SK-N-MC (cell line): ENCODE data around the gene LRP10.
"Not testable (repeated sequence)": the region's sequence is repeated elsewhere in the genome, so short reads cannot be mapped to it uniquely, and the experiment has no call there.

Experiments used
- DNase-seq: peaks from one replicate; pipeline ENCODE4 v3.0.0-alpha.2; 2011; ENCODE audit warnings: low read depth, low spot score
- H3K27ac ChIP-seq: fragments of 200-600 bp; sonication (generic); 2 replicates; pipeline ENCODE4 v1.5.1; 2016; ENCODE audit warnings: mixed run types
- H3K36me3 ChIP-seq: fragments of 200-600 bp; sonication (generic); 2 replicates; pipeline ENCODE4 v1.6.1; 2017; ENCODE audit warnings: antibody characterized with exemption, low read length, mixed read lengths; ENCODE audit not compliant: insufficient read depth
- H3K4me3 ChIP-seq: fragments of 200-600 bp; sonication (generic); 2 replicates; pipeline ENCODE4 v1.5.1; 2016
- H3K9ac ChIP-seq: fragments of 200-600 bp; sonication (generic); 2 replicates; pipeline ENCODE4 v1.8.0; 2017; ENCODE audit warnings: mixed run types, mixed read lengths; ENCODE audit not compliant: insufficient read length
- H3K9me3 ChIP-seq: fragments of 200-600 bp; sonication (generic); 2 replicates; pipeline ENCODE4 v1.6.1; 2017; ENCODE audit warnings: low read depth, mild to moderate bottlenecking, antibody characterized with exemption, low read length, moderate library complexity, mixed read lengths
- EZH2 ChIP-seq: fragments of 200-600 bp; sonication (generic); IDR thresholded peaks from one replicate; pipeline ENCODE4 v1.6.1; 2017; ENCODE audit warnings: antibody characterized with exemption
- FOXP2 ChIP-seq: optimal IDR thresholded peaks from 2 replicates; pipeline ENCODE3; 2011; ENCODE audit warnings: mild to moderate bottlenecking, moderate library complexity; ENCODE audit not compliant: insufficient read depth; ENCODE audit errors: extremely low read length, control extremely low read depth
- POLR2AphosphoS5 ChIP-seq: IDR thresholded peaks from 2 replicates; pipeline ENCODE4 v1.6.1; 2012; ENCODE audit warnings: mild to moderate bottlenecking, low read depth, low read length, borderline replicate concordance

Gene LRP10

DNA sequence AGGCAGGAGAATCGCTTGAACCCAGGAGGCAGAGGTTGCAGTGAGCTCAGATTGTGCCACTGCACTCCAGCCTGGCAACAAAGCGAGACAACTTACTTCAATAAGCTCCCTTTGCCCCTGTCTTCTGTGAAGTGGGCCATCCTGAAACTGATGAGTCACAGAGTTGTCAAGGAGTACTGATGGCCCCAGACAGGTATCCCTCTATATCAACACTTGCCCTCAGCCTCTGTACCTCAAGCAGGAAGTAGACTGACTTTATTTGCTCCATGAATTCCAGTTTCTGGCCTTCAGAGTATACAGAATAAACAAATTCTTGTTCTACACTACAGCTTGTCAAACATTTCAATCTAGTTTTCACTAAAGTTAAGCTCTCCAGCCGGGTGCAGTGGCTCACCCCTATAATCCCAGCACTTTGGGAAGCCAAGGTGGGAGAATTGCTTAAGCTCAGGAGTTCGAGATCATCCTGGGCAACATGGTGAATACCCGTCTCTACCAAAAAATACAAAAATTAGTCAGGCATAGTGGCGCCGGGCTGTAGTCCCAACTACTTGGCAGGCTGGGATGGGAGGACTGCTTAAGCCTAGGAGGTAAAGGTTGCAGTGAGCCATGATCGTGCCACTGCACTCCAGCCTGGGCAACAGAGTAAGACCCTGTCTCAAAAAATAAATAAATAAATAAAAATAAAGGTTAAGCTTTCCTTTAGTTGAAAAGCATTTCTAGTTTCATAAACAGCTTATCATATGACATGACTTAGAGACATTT, 16.4 kb upstream of the LRP10 start:
- no peak for TF ChIP-seq FOXP2
- no peak for TF ChIP-seq EZH2
- Histone ChIP-seq H3K4me3 (no peak overlapping the region), H3K27ac (no peak overlapping the region), H3K36me3 (no peaks in the 10 kb centered on the region), H3K9ac (no peak overlapping the region), H3K9me3 (no peaks in the 10 kb centered on the region)
- no peak for DNase-seq

- no peaks in the 10 kb centered on the region for H3K9me3 ChIP-seq
- no peak overlapping the region for H3K9ac ChIP-seq
- no peak for DNase-seq
- H3K27ac ChIP-seq, result no peak overlapping the region
- TF ChIP-seq EZH2 (no peak), POLR2AphosphoS5 (no peak), FOXP2 (no peak)
- H3K36me3 ChIP-seq, result no peaks in the 10 kb centered on the region
- no peak overlapping the region for H3K4me3 ChIP-seq
Measured at GRCh38 chr14:22856428-22856827, 15.1 kb upstream of the LRP10 start.

GRCh38 chr14:22860377-22860776, 11.2 kb upstream of the LRP10 start:
- H3K9ac ChIP-seq, H3K4me3 ChIP-seq, H3K9me3 ChIP-seq, DNase-seq, H3K27ac ChIP-seq, H3K36me3 ChIP-seq: not testable (repeated sequence)

DNA sequence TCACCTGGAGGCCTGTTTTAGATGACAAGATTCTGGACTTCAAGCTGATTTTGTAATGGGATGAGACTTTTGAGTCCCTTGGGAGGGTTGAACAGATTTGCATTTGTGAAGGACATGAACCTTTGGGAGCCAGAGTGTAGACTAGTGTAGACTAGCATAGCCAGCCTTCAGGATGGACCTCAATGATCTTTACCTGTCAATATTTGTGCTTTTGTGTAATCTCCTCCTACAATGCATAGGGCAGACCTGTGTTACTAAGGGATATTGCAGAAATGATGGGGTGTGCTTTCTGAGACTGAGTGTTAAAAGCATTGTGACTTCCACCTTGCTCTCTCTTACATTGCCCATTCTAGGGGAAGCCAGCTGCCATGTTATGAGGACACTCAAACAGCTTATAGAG, 9.9 kb upstream of the LRP10 start:
- H3K9me3 ChIP-seq, result no peaks in the 10 kb centered on the region
- H3K36me3 ChIP-seq, result no peaks in the 10 kb centered on the region
- no peak overlapping the region for H3K27ac ChIP-seq
- DNase-seq, result no peak
- no peak overlapping the region for H3K4me3 ChIP-seq
- H3K9ac ChIP-seq, result no peak overlapping the region
- TF ChIP-seq FOXP2 (no peak), EZH2 (no peak)

- Histone ChIP-seq H3K4me3 (no peak overlapping the region), H3K36me3 (no peaks in the 10 kb centered on the region), H3K9ac (no peak overlapping the region), H3K9me3 (no peaks in the 10 kb centered on the region), H3K27ac (no peak overlapping the region)
- TF ChIP-seq FOXP2, result no peak
- DNase-seq, result no peak
Measured at GRCh38 chr14:22864979-22865378, 6.6 kb upstream of the LRP10 start.

GRCh38 chr14:22865424-22866405, 5.8 kb upstream of the LRP10 start:
- no peak overlapping the region for H3K4me3 ChIP-seq
- no peaks in the 10 kb centered on the region for H3K9me3 ChIP-seq
- no peaks in the 10 kb centered on the region for H3K36me3 ChIP-seq
- no peak for DNase-seq
- no peak overlapping the region for H3K9ac ChIP-seq
- TF ChIP-seq FOXP2, result no peak
- no peak for TF ChIP-seq POLR2AphosphoS5
- TF ChIP-seq EZH2, result no peak
- no peak overlapping the region; the same call in 1 of the 2 replicates for H3K27ac ChIP-seq

DNA sequence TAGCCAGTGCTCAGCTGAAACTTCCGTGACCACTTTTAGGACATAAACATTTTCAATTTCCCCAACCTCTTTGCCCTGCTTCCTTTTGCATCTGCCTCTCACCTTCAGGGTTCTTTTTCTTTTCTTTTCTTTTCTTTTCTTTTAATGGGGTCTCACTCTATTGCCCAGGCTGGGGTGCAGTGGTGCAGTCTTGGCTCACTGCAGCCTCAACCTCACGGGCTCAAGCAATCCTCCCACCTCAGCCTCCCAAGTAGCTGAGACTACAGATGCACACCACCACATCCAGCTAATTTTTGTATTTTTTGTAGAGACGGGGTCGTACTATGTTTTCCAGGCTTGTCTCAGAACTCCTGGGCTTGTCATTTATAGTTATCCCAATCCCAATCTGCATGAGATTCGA, 4.7 kb upstream of the LRP10 start:
- H3K9ac ChIP-seq, result no peak overlapping the region
- no peak for DNase-seq
- no peaks in the 10 kb centered on the region for H3K36me3 ChIP-seq
- TF ChIP-seq POLR2AphosphoS5 (no peak), FOXP2 (no peak), EZH2 (no peak)
- H3K27ac ChIP-seq, result no peak overlapping the region
- no peaks in the 10 kb centered on the region for H3K9me3 ChIP-seq
- H3K4me3 ChIP-seq, result no peak overlapping the region

DNA sequence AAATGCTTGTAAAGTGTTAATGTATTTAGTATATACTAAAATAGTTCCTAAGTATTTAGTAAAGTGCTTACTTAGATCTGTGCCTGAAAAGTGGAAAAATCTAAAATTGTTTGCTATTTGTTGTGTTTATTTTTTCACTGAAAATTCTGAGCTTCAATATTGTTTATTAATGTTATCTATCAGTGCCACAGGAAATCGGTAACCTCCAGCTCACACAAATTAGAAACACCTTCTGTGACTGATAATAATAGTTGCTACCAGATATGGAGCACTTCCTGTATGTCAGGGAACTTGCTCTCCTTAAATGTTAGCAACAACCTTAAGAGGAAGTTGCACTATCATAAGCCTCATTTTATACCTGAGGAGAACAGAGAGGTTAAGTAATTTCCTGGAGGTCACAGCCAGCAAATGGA, 723 bp upstream of the LRP10 start:
- Histone ChIP-seq H3K9me3 (no peaks in the 10 kb centered on the region), H3K9ac (peak overlapping the region; percentile 57), H3K27ac (peak overlapping the region; percentile 88), H3K4me3 (peak overlapping the region; percentile 88), H3K36me3 (no peaks in the 10 kb centered on the region)
- DNase-seq, result no peak
- TF ChIP-seq POLR2AphosphoS5, result no peak
- TF ChIP-seq FOXP2, result no peak
- TF ChIP-seq EZH2, result no peak
